ENCODE data around the gene CPEB3. TPM values are rescaled to one million over a fixed set of nuclear protein-coding genes. Genes with fewer than 3 reads are reported as not detected.

Gene CPEB3
- total and polyA plus RNA-seq, 9 of the 15 experiments (the other 6 are each of a cell fraction or from before 2014, with no cell fraction given) = 0.15 to 1.2 (median 0.51) TPM

DNA sequence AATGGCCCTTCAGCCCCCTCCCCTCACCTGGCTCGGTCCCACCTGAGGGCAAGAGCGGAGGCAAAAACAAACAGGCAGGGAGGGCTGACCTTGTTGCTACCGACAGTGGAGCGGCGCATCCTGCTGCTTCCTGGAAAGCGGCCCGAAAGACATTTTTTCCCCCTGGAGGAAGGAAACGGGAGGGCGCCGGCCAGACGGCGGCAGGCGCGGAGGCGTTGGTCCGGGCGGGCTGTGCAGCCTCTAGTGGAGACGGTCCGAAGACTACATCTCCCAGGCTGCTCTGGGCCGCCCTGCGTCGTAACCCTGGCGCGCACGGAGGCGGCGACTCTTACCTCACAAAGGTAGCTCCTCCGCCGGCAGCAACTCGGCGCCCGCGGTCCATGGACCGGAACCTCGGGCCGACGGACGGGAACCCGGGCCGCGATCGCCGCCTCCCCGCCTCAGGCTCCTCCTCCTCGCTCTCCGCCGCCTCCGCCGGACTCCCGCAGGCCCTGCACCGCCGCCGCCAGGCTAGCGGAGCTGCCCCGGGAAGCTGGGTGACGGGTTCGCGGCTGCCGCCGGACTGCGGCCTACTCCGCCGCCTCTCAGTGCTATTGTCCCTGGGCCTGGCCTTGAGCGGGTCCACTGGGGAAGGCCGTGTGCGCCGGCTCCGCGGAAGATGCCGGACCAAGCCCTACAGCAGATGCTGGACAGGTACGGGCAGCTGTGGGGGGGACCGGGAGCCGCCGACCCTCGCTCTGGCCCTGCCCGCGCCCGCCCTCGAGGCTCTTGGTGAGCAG lies at the start of gene CPEB3, which contains the start of gene MARCHF5 (continued):
- TF ChIP-seq FOXM1 (IDR thresholded peaks at IDR 0.05; ENCODE audit: low read depth) = no peak
- TF ChIP-seq FOXM1 (CRISPR knock-in tag; IDR thresholded peaks at IDR 0.05; ENCODE audit: low read depth) = 0 out of 2 replicates have a peak, but pooled peaks have one; percentile 34
- TF ChIP-seq, protein P1, sequence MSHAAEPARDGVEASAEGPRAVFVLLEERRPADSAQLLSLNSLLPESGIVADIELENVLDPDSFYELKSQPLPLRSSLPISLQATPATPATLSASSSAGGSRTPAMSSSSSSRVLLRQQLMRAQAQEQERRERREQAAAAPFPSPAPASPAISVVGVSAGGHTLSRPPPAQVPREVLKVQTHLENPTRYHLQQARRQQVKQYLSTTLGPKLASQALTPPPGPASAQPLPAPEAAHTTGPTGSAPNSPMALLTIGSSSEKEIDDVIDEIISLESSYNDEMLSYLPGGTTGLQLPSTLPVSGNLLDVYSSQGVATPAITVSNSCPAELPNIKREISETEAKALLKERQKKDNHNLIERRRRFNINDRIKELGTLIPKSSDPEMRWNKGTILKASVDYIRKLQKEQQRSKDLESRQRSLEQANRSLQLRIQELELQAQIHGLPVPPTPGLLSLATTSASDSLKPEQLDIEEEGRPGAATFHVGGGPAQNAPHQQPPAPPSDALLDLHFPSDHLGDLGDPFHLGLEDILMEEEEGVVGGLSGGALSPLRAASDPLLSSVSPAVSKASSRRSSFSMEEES (CRISPR knock-in tag; IDR thresholded peaks at IDR 0.05) = no peak
- TF ChIP-seq ZNF717 (CRISPR knock-in tag; IDR thresholded peaks at IDR 0.05) = no peak
- TF ChIP-seq HOXB6 (CRISPR knock-in tag; IDR thresholded peaks at IDR 0.05; ENCODE audit: borderline replicate concordance) = no peak
- no peak for TF ChIP-seq MED1 (CRISPR knock-in tag; IDR thresholded peaks at IDR 0.05; ENCODE audit: borderline replicate concordance)
- TF ChIP-seq, protein P2, sequence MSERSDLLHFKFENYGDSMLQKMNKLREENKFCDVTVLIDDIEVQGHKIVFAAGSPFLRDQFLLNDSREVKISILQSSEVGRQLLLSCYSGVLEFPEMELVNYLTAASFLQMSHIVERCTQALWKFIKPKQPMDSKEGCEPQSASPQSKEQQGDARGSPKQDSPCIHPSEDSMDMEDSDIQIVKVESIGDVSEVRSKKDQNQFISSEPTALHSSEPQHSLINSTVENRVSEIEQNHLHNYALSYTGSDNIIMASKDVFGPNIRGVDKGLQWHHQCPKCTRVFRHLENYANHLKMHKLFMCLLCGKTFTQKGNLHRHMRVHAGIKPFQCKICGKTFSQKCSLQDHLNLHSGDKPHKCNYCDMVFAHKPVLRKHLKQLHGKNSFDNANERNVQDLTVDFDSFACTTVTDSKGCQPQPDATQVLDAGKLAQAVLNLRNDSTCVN (CRISPR knock-in tag; IDR thresholded peaks at IDR 0.05) = no peak
- TF ChIP-seq ZNF12 (CRISPR knock-in tag; IDR thresholded peaks at IDR 0.05) = peak; percentile 47; the same call in 1 of the 2 replicates
- no peak for TF ChIP-seq THRAP3 (IDR thresholded peaks at IDR 0.05; ENCODE audit: borderline replicate concordance)
- no peak for TF ChIP-seq PHB (CRISPR knock-in tag; IDR thresholded peaks at IDR 0.05)
- TF ChIP-seq RBM22 (IDR thresholded peaks at IDR 0.05; ENCODE audit: low read depth, low read length, poor library complexity, severe bottlenecking) = no peak
- TF ChIP-seq HNRNPH1 (optimal IDR thresholded peaks at IDR 0.05; ENCODE audit: low read depth, low read length) = no peak
- TF ChIP-seq PHB2 (IDR thresholded peaks at IDR 0.05; ENCODE audit: low read depth) = no peak
- no peak for TF ChIP-seq THRA (IDR thresholded peaks at IDR 0.05)
- no peak for TF ChIP-seq MTA2 (IDR thresholded peaks at IDR 0.05; ENCODE audit: low read depth)
- peak; percentile 63 for TF ChIP-seq ATF1 (CRISPR knock-in tag; IDR thresholded peaks at IDR 0.05)
- peak; percentile 95 for TF ChIP-seq ATF1 (tag; IDR thresholded peaks at IDR 0.05)
- no peak for TF ChIP-seq ATF2 (CRISPR knock-in tag; IDR thresholded peaks at IDR 0.05)
- no peak for TF ChIP-seq ZNF232 (CRISPR knock-in tag; IDR thresholded peaks at IDR 0.05)
- no peak for TF ChIP-seq ZNF551 (CRISPR knock-in tag; IDR thresholded peaks at IDR 0.05)
- no peak for TF ChIP-seq IFI16 (CRISPR knock-in tag; IDR thresholded peaks at IDR 0.05)
- TF ChIP-seq ZNF583 (CRISPR knock-in tag; IDR thresholded peaks at IDR 0.05) = no peak
- TF ChIP-seq, protein P3, sequence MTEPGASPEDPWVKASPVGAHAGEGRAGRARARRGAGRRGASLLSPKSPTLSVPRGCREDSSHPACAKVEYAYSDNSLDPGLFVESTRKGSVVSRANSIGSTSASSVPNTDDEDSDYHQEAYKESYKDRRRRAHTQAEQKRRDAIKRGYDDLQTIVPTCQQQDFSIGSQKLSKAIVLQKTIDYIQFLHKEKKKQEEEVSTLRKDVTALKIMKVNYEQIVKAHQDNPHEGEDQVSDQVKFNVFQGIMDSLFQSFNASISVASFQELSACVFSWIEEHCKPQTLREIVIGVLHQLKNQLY (CRISPR knock-in tag; conservative IDR thresholded peaks at IDR 0.05) = no peak
- TF ChIP-seq SMAD2 (IDR thresholded peaks at IDR 0.05; ENCODE audit: low read depth, low read length) = no peak

Measured in K562 (cell line).